Measurements from ENCODE around the gene NDUFA13. TPM values are rescaled to one million over a fixed set of nuclear protein-coding genes. Genes with fewer than 3 reads are reported as not detected.

Gene NDUFA13
- total RNA-seq, 1 donor from 2014 or later: 294 TPM

- Mint-ChIP-seq H3K27me3 (no peaks in the 10 kb centered on the region), H3K4me1 (peaks cover 70% of the 10 kb centered on the region), H3K36me3 (ENCODE audit: low read depth) (peaks cover 18% of the 10 kb centered on the region), H3K4me3 (no peak overlapping the region), H3K27ac (peak overlapping the region; percentile 91), H3K9me3 (no peaks in the 10 kb centered on the region)
- CTCF ChIA-PET: interaction anchor here (0.9 to 6.7 kb wide), 3 partner anchors 82 to 332 kb away, joined by 3 to 140 read pairs (median 49); partner anchors contain the start of gene GATAD2A
- DNase-seq (no peak), ATAC-seq (ENCODE audit: low read depth) (no peak)
- POLR2A ChIA-PET: interaction anchor here (0.6 to 3.9 kb wide), 5 partner anchors 27 to 286 kb away, joined by 4 to 35 read pairs (median 8); partner anchors contain the start of gene GATAD2A
- TF ChIP-seq, protein P1, sequence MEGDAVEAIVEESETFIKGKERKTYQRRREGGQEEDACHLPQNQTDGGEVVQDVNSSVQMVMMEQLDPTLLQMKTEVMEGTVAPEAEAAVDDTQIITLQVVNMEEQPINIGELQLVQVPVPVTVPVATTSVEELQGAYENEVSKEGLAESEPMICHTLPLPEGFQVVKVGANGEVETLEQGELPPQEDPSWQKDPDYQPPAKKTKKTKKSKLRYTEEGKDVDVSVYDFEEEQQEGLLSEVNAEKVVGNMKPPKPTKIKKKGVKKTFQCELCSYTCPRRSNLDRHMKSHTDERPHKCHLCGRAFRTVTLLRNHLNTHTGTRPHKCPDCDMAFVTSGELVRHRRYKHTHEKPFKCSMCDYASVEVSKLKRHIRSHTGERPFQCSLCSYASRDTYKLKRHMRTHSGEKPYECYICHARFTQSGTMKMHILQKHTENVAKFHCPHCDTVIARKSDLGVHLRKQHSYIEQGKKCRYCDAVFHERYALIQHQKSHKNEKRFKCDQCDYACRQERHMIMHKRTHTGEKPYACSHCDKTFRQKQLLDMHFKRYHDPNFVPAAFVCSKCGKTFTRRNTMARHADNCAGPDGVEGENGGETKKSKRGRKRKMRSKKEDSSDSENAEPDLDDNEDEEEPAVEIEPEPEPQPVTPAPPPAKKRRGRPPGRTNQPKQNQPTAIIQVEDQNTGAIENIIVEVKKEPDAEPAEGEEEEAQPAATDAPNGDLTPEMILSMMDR (IDR thresholded peaks at IDR 0.05): no peak
- intact Hi-C loops (cut with micrococcal nuclease): no loop called here
Measured at GRCh38 chr19:19487077-19487949, 28.7 kb upstream of the NDUFA13 start.

GRCh38 chr19:19487950-19488874 is 27.8 kb upstream of the NDUFA13 start:
- Mint-ChIP-seq H3K4me1 (peaks cover 63% of the 10 kb centered on the region), H3K36me3 (ENCODE audit: low read depth) (peaks cover 23% of the 10 kb centered on the region), H3K27ac (peak overlapping the region; percentile 91), H3K4me3 (peak overlapping the region; percentile 58), H3K9me3 (no peaks in the 10 kb centered on the region), H3K27me3 (no peaks in the 10 kb centered on the region)
- DNase-seq (no peak), ATAC-seq (ENCODE audit: low read depth) (no peak)
- POLR2A ChIA-PET: interaction anchor here (0.6 to 3.9 kb wide), 8 partner anchors 28 to 124 kb away, joined by 4 to 35 read pairs (median 8); partner anchors contain the start of genes GATAD2A, NDUFA13 and TSSK6
- CTCF ChIA-PET: interaction anchor here (0.9 to 6.7 kb wide), 6 partner anchors 19 to 332 kb away, joined by 3 to 140 read pairs (median 4); partner anchors contain the start of genes GATAD2A and GMIP
- TF ChIP-seq, protein P1 (IDR thresholded peaks at IDR 0.05): no peak
- intact Hi-C loops (cut with micrococcal nuclease): no loop called here

DNA sequence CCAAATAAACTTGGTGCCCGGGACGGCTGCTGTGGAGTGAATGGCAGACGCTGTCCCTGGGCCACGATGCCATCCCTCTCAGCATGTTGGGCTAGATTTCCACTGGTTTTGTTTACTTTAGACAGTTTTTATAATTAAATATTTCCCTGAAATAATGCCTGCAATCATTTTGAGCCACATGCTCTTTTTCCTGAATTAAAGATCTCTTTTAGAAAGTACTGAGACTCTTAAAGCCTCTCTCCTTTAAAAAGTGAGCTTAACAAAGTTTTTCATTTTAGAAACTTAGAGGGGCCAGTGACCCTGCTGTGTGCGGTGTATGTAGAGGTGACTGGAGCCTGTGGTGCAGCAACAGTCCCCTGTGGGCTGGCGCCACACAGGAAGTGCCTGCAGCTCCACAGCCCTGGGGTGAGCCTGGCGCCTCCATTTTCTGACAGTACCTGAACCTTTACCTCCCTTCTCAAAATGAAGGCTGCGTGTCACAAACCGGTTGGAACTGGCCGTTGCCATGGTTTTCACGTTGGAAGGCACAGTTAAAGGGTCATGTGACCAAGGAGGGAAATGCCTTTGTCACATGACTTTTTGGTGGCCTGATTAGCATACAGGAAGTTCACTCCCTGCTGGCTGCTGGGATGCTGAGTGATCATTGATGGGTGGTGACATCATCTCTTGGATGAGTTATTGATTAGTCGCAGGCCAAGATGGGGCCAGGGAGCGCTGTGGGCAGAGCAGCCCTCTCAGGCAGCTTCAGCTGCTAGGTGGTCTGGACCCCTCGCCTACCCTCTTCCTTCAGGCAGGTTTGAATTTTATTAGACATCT is 26.9 kb upstream of the NDUFA13 start:
- POLR2A ChIA-PET: interaction anchor here (0.6 to 3.9 kb wide), 8 partner anchors 27 to 125 kb away, joined by 4 to 35 read pairs (median 8); partner anchors contain the start of genes GATAD2A, NDUFA13 and TSSK6
- H3K4me3 Mint-ChIP-seq: peak overlapping the region; percentile 58
- ATAC-seq (ENCODE audit: low read depth) (peak; percentile 62), DNase-seq (peak; percentile 53)
- TF ChIP-seq, protein P1 (IDR thresholded peaks at IDR 0.05): no peak
- H3K36me3 Mint-ChIP-seq (ENCODE audit: low read depth): peaks cover 26% of the 10 kb centered on the region
- H3K9me3 Mint-ChIP-seq: no peaks in the 10 kb centered on the region
- H3K27me3 Mint-ChIP-seq: no peaks in the 10 kb centered on the region
- intact Hi-C loops (cut with micrococcal nuclease): loop anchor here (1.0 kb wide), 1 partner anchor 84 kb away; the partner anchor contains the start of gene GATAD2A
- CTCF ChIA-PET: interaction anchor here (1.0 to 6.7 kb wide), 13 partner anchors 18 to 314 kb away, joined by 3 to 140 read pairs (median 6); partner anchors contain the start of genes GATAD2A and GMIP
- H3K4me1 Mint-ChIP-seq: peaks cover 58% of the 10 kb centered on the region
- H3K27ac Mint-ChIP-seq: peak overlapping the region; percentile 91

DNA sequence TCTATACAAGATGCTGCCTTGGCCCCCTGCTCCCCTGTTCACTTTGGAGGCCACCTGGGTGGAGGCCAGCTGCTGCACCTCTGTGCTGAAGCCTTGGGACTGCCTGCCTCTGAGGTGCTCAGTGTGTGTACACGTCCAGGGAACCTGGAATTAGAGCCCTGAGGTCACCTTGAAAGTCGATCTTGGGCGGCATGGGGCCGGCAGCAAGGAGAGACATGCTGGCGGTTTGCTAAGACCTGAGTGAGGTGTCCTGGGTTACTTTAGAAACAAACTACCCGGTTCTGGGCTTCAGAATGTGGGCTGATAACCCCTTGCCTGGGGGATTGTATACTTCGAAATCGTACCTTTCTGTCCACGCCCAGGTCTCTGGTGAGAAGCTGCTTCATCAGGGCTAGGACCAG is 26.2 kb upstream of the NDUFA13 start:
- no peak for DNase-seq
- ChIA-PET POLR2A (interaction anchor here (0.5 to 3.9 kb wide), 13 partner anchors 26 to 932 kb away, joined by 3 to 35 read pairs (median 6); partner anchors contain the start of genes GATAD2A, KXD1, NDUFA13 and TSSK6), CTCF (interaction anchor here (1.0 to 6.7 kb wide), 19 partner anchors 18 to 315 kb away, joined by 3 to 140 read pairs (median 5); partner anchors contain the start of gene GATAD2A)
- intact Hi-C loops (cut with micrococcal nuclease): loop anchor here (1.0 to 2.0 kb wide), 8 partner anchors 45 to 343 kb away; partner anchors contain the start of genes GATAD2A, MAU2 and SUGP1
- Mint-ChIP-seq H3K36me3 (ENCODE audit: low read depth) (peaks cover 33% of the 10 kb centered on the region), H3K9me3 (no peaks in the 10 kb centered on the region), H3K4me3 (peak overlapping the region; percentile 58), H3K27me3 (no peaks in the 10 kb centered on the region), H3K27ac (peak overlapping the region; percentile 91), H3K4me1 (peaks cover 53% of the 10 kb centered on the region)
- TF ChIP-seq, protein P1 (IDR thresholded peaks at IDR 0.05): no peak
- ATAC-seq (ENCODE audit: low read depth): no peak

Data from activated B cell treated with CpG ODN at 0.5 μM for 24 hours (primary cell).